GM18499 (cell line): Measurements from ENCODE around the gene NECAB3.

Source experiments
- ATAC-seq: cut with Tn5 transposase; IDR thresholded peaks from one replicate; pipeline ENCODE4 v1.9.1; 2021; ENCODE audit warnings: moderate number of reproducible peaks; ENCODE audit not compliant: insufficient read depth, unreplicated experiment

Gene NECAB3

DNA sequence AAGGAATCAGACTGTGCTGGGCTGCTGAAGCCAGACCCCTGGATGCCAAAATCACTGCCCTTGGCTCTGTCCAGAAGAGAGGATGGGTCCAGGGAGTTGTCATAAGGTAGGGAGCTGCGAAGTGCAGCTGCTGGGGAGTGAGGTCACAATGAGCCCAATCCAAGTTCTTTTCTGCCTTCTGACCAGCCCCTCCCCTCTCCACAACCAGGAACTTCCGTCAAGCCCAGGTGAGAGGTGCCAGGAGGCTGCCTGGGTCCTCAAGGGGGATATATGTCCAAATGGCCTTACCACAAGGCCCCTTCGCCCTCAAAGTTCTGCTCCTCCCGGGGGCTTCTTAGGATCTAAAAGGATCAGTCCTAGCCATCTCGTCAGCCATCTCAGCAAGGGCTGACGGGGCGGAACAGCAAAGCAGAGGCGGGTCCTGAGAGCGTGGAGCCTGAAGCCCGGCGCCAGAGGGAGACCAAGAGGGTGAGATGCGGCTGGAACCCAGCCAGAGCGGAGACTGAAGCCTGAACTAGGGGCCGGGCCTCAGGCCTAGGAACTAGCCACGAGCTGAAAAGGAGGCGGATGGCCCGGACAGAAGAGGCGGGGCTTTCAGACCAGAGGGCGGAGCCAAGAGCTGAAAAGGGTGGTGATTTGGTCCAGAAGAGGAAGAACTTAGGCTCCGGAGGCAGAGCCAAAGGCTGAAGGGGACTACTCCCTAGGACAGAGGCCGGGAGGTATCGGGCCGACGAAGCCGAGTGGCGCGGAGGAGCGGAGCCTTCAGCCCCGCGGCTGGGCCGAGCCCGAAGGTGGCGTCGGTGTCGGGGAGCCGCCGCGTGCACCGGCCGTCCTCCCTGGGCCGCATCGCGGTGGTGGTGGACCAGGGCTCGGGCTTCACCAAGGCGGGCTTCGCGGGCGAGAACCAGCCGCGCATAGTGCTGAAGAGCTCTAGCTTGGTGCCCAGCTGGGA is 7.7 kb downstream of the NECAB3 start, which contains the start of gene ACTL10:
TSS of gene ACTL10 (plus strand) at position 651 of the 952 bp plus-strand sequence. CDS start 555 bp downstream, outside the sequence.
- ATAC-seq: peak; percentile 45

GRCh38 chr20:33664762-33665144 is 9.5 kb downstream of the NECAB3 start:
- no peak for ATAC-seq

- no peak for ATAC-seq
Measured at GRCh38 chr20:33664085-33664761, 10.0 kb downstream of the NECAB3 start.

DNA sequence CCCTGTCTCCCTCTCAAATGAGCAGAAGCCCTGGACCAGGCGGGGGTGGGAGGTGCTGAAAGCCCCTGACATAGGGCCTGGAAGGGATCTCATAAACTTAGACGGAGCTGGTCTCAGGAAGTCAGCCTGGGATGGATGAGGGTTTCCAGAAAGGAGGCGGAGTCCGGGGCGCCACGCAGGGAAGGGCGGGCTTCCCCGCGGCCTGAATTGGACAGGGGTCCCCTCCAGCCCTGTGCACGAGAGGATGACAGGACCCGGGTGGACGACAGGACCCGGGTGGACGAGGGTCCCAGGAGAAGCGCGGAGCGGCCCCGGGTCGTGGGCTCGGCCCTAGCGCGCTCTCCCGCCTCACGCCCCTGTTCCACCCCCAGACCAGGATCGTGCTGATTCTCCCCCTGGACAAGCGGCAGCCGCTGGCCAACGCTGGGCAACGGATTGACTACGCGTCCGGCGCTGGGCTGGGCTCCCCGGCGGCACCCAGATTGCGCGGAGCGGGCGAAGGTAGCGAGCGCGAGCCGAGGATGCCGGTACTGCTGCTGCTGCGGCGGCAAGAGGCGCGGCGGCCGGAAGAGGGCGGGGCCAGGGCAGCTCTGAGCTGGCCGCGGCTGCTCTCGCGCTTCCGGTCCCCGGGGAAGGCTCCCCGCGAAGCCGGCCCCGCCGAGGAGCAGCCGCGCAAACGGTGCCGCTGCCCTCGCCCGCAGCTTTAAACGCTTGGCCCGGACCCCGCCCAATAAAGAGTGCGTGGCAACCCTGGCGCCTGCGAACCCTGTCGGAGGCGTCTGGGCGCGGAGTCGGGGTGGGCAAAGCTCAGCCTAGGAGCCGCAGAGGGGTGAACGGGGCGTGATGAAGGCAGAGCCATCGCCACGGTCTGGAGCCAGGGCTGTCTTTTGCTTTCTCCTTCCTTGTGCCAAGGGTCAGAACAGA is 10.8 kb downstream of the NECAB3 start:
- no peak for ATAC-seq

DNA sequence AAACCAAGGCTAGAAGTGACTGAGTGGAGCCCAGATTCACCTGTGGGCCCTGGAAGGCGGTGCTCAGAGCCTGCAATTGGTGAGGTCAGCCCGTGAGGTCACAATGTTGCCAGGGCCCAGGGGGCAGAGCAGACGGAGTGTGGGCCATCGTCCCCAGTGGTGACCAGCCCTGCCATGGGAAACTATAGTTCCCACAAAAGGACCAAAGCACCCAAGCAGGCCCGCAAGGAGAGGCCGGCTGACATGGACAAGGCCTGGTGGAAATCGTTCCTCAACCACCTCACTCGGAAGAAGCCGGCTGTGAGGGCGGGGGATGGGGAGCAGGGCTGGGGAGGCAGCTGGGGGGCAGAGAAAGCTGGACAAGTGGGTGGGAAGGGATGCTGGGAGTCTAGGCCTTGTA is 12.1 kb downstream of the NECAB3 start, which contains the start of gene C20orf144:
TSS of gene C20orf144 (plus strand) at position 156 of the 400 bp plus-strand sequence. CDS start at position 175, 19 bp downstream.
- ATAC-seq: no peak

DNA sequence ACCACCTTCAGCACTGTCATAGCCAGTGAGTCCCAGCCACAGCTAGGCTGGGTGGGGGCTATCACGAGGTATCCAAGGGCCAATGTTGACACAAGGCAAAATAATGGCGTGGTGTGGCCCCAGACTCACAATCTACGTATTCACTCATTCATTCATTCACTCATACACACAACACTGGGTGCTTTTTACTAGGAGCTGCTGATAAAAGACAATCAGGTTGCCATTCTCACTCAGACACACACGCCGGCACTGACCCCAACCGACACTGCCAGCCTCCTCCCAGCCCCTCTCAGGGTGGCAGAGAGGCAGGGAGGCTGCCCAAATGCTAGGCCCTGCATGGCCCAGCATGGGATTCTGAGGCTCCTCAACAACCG is 13.6 kb downstream of the NECAB3 start:
- no peak for ATAC-seq

GRCh38 chr20:33660035-33660684 is 14.1 kb downstream of the NECAB3 start:
- no peak for ATAC-seq

GRCh38 chr20:33659341-33660034 is 14.7 kb downstream of the NECAB3 start:
- ATAC-seq: no peak

- ATAC-seq: no peak
Measured at GRCh38 chr20:33658929-33659328, 15.3 kb downstream of the NECAB3 start.

- ATAC-seq: no peak
Measured at GRCh38 chr20:33658510-33658909, 15.7 kb downstream of the NECAB3 start.

- no peak for ATAC-seq
Measured at GRCh38 chr20:33657704-33658095, 16.5 kb downstream of the NECAB3 start.

GRCh38 chr20:33656783-33657703 is 17.2 kb downstream of the NECAB3 start:
- no peak for ATAC-seq

GRCh38 chr20:33656010-33656782 is 18.0 kb downstream of the NECAB3 start:
- ATAC-seq: no peak

GRCh38 chr20:33655164-33655563 is 19.1 kb downstream of the NECAB3 start:
- no peak for ATAC-seq

GRCh38 chr20:33654680-33655161 is 19.5 kb downstream of the NECAB3 start:
- no peak for ATAC-seq

- no peak for ATAC-seq
Measured at GRCh38 chr20:33653900-33654596, 20.2 kb downstream of the NECAB3 start.
